ENCODE measurements around the gene PRR18. TPM values are rescaled to one million over a fixed set of nuclear protein-coding genes. Genes with fewer than 3 reads are reported as not detected.
A peak's percentile ranks its signal among the peaks of the same experiment; 100 is the strongest.

Gene PRR18
- total and polyA plus RNA-seq, 2 of the 13 experiments (the other 11 are each of a cell fraction or from before 2014, with no cell fraction given), result 0.04 TPM

DNA sequence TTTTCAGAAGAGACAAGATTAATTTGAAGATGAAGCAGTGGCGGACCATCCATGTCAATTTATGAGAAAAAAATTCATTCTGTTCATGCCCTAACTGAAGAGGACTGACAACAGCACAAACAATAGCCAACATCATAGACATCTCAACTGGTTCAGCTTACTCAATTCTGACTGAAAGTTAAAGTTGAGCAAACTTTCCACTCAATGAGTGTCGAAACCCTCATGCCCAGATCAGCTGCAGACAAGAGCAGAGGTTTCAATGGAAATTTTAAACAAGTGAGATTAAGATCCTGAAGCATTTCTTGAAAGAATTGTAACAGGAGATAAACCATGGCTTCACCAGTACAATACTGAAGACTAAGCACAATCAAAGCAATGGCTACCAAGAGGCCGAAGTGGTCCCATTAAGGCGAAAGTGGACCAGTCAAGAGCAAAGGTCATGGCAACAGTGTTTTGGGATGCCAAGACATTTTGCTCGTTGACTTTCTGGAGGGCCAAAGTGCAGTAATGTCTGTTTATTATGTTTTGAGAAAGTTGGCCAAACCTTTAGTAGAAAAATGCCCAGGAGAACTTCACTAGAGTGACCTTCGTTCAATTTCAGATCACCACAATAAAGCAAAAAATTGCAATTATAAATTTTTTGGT, 40.2 kb upstream of the PRR18 start (continued):
- TF ChIP-seq, protein P1, sequence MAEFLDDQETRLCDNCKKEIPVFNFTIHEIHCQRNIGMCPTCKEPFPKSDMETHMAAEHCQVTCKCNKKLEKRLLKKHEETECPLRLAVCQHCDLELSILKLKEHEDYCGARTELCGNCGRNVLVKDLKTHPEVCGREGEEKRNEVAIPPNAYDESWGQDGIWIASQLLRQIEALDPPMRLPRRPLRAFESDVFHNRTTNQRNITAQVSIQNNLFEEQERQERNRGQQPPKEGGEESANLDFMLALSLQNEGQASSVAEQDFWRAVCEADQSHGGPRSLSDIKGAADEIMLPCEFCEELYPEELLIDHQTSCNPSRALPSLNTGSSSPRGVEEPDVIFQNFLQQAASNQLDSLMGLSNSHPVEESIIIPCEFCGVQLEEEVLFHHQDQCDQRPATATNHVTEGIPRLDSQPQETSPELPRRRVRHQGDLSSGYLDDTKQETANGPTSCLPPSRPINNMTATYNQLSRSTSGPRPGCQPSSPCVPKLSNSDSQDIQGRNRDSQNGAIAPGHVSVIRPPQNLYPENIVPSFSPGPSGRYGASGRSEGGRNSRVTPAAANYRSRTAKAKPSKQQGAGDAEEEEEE (CRISPR knock-in tag; IDR thresholded peaks at IDR 0.05; ENCODE audit: borderline replicate concordance), result no peak
- TF ChIP-seq CEBPB (IDR thresholded peaks at IDR 0.05; ENCODE audit: borderline replicate concordance, low read depth, low read length) (peak; percentile 90), NR2F6 (IDR thresholded peaks at IDR 0.05) (no peak), NR2F6 (CRISPR knock-in tag; IDR thresholded peaks at IDR 0.05) (peak; percentile 33; the same call in 1 of the 2 replicates), ZNF644 (CRISPR knock-in tag; IDR thresholded peaks at IDR 0.05; ENCODE audit: low read depth) (peak; percentile 95), REXO4 (CRISPR knock-in tag; IDR thresholded peaks at IDR 0.05; ENCODE audit: borderline replicate concordance) (no peak), NONO (IDR thresholded peaks at IDR 0.05) (no peak), NONO (CRISPR knock-in tag; conservative IDR thresholded peaks at IDR 0.05) (no peak), ZNF562 (CRISPR knock-in tag; IDR thresholded peaks at IDR 0.05; ENCODE audit: borderline replicate concordance) (no peak), ZNF747 (CRISPR knock-in tag; IDR thresholded peaks at IDR 0.05; ENCODE audit: borderline replicate concordance) (no peak), CCDC6 (CRISPR knock-in tag; IDR thresholded peaks at IDR 0.05) (no peak), ZSCAN30 (CRISPR knock-in tag; IDR thresholded peaks at IDR 0.05) (no peak), BHLHE40 (IDR thresholded peaks at IDR 0.05; ENCODE audit: low read length) (no peak), ZBTB7A (CRISPR knock-in tag; IDR thresholded peaks at IDR 0.05) (no peak), SRY (CRISPR knock-in tag; IDR thresholded peaks at IDR 0.05) (no peak), ZNF569 (CRISPR knock-in tag; IDR thresholded peaks at IDR 0.05; ENCODE audit: borderline replicate concordance) (0 out of 2 replicates have a peak, but pooled peaks have one; percentile 33), CREB1 (IDR thresholded peaks at IDR 0.05) (no peak), CREB1 (CRISPR knock-in tag; IDR thresholded peaks at IDR 0.05) (0 out of 2 replicates have a peak, but pooled peaks have one; percentile 38)
- TF ChIP-seq, protein P2, sequence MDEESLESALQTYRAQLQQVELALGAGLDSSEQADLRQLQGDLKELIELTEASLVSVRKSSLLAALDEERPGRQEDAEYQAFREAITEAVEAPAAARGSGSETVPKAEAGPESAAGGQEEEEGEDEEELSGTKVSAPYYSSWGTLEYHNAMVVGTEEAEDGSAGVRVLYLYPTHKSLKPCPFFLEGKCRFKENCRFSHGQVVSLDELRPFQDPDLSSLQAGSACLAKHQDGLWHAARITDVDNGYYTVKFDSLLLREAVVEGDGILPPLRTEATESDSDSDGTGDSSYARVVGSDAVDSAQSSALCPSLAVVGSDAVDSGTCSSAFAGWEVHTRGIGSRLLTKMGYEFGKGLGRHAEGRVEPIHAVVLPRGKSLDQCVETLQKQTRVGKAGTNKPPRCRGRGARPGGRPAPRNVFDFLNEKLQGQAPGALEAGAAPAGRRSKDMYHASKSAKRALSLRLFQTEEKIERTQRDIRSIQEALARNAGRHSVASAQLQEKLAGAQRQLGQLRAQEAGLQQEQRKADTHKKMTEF (CRISPR knock-in tag; IDR thresholded peaks at IDR 0.05), result peak; percentile 37; the same call in 1 of the 2 replicates
- TF ChIP-seq, protein P3, sequence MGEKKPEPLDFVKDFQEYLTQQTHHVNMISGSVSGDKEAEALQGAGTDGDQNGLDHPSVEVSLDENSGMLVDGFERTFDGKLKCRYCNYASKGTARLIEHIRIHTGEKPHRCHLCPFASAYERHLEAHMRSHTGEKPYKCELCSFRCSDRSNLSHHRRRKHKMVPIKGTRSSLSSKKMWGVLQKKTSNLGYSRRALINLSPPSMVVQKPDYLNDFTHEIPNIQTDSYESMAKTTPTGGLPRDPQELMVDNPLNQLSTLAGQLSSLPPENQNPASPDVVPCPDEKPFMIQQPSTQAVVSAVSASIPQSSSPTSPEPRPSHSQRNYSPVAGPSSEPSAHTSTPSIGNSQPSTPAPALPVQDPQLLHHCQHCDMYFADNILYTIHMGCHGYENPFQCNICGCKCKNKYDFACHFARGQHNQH (CRISPR knock-in tag; IDR thresholded peaks at IDR 0.05), result peak; percentile 44; the same call in 1 of the 2 replicates
- TF ChIP-seq, protein P4, sequence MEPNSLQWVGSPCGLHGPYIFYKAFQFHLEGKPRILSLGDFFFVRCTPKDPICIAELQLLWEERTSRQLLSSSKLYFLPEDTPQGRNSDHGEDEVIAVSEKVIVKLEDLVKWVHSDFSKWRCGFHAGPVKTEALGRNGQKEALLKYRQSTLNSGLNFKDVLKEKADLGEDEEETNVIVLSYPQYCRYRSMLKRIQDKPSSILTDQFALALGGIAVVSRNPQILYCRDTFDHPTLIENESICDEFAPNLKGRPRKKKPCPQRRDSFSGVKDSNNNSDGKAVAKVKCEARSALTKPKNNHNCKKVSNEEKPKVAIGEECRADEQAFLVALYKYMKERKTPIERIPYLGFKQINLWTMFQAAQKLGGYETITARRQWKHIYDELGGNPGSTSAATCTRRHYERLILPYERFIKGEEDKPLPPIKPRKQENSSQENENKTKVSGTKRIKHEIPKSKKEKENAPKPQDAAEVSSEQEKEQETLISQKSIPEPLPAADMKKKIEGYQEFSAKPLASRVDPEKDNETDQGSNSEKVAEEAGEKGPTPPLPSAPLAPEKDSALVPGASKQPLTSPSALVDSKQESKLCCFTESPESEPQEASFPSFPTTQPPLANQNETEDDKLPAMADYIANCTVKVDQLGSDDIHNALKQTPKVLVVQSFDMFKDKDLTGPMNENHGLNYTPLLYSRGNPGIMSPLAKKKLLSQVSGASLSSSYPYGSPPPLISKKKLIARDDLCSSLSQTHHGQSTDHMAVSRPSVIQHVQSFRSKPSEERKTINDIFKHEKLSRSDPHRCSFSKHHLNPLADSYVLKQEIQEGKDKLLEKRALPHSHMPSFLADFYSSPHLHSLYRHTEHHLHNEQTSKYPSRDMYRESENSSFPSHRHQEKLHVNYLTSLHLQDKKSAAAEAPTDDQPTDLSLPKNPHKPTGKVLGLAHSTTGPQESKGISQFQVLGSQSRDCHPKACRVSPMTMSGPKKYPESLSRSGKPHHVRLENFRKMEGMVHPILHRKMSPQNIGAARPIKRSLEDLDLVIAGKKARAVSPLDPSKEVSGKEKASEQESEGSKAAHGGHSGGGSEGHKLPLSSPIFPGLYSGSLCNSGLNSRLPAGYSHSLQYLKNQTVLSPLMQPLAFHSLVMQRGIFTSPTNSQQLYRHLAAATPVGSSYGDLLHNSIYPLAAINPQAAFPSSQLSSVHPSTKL (CRISPR knock-in tag; IDR thresholded peaks at IDR 0.05), result peak; percentile 69
- TF ChIP-seq, protein P5, sequence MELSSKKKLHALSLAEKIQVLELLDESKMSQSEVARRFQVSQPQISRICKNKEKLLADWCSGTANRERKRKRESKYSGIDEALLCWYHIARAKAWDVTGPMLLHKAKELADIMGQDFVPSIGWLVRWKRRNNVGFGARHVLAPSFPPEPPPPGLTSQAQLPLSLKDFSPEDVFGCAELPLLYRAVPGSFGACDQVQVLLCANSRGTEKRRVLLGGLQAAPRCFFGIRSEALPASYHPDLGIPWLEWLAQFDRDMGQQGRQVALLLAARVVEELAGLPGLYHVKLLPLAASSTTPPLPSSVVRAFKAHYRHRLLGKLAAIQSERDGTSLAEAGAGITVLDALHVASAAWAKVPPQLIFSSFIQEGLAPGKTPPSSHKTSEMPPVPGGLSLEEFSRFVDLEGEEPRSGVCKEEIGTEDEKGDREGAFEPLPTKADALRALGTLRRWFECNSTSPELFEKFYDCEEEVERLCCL (CRISPR knock-in tag; IDR thresholded peaks at IDR 0.05; ENCODE audit: borderline replicate concordance), result no peak

Measured in HepG2 (cell line).